ENCODE results near the gene PREPL. TPM values are rescaled to one million over a fixed set of nuclear protein-coding genes. Genes with fewer than 3 reads are reported as not detected.

PREPL gene
- total and polyA plus RNA-seq, 2 of the 8 experiments (the other 6 are each of a cell fraction or from before 2014, with no cell fraction given), result 13.6 to 38.9 TPM

- Histone ChIP-seq H2AFZ (ENCODE audit: low read length) (no peak overlapping the region), H2AK5ac (ENCODE audit: low read depth, low read length) (no peak overlapping the region), H3K9ac (replicated peaks in 1 of 4; ENCODE audit: extremely low read depth in 1 of 4, low read depth in 3 of 4, low read length in 3 of 4) (no peak overlapping the region), H3K18ac (ENCODE audit: extremely low read depth, low read length) (no peak overlapping the region), H3K9me3 (ENCODE audit: insufficient read depth in 2 of 2, low read depth in 1 of 2, low read length in 1 of 2) (no peaks in the 10 kb centered on the region), H3K14ac (ENCODE audit: insufficient read length) (no peak overlapping the region), H3K79me2 (ENCODE audit: control insufficient read depth in 1 of 2, insufficient read depth in 2 of 2, low read length in 2 of 2) (peaks cover 0 to 31% of the 10 kb centered on the region in 2 experiments; a peak in 2 of 4 replicates), H3K4me1 (replicated peaks in 1 of 4; ENCODE audit: control insufficient read depth in 3 of 4, insufficient read depth in 4 of 4, low read length in 3 of 4) (peaks cover 0 to 3% (median 3%) of the 10 kb centered on the region in 4 experiments; a peak in 3 of 7 replicates), H2BK12ac (ENCODE audit: low read depth, low read length) (no peak overlapping the region), H2BK20ac (ENCODE audit: low read length) (no peak overlapping the region), H2BK120ac (replicated peaks; ENCODE audit: low read depth, low read length) (no peak overlapping the region), H3K23me2 (ENCODE audit: low read depth, low read length) (peaks cover 11% of the 10 kb centered on the region), H3K27me3 (replicated peaks in 1 of 4; ENCODE audit: control insufficient read depth in 3 of 4, extremely low read depth in 1 of 4, insufficient read depth in 3 of 4, low read length in 3 of 4) (no peaks in the 10 kb centered on the region), H4K8ac (ENCODE audit: extremely low read depth, insufficient read depth, low read length) (no peak overlapping the region), H3K79me1 (ENCODE audit: low read depth, low read length) (no peaks in the 10 kb centered on the region), H3K4ac (replicated peaks; ENCODE audit: insufficient read length, low read depth, low read length) (no peak overlapping the region), H3K4me2 (ENCODE audit: insufficient read depth in 1 of 2, low read depth in 2 of 2, low read length in 2 of 2) (no peak overlapping the region), H2BK15ac (ENCODE audit: low read length) (no peak overlapping the region), H3K56ac (replicated peaks; ENCODE audit: insufficient read length, low read depth, low read length) (no peak overlapping the region), H3K23ac (ENCODE audit: insufficient read length) (no peak overlapping the region), H3K36me3 (ENCODE audit: control insufficient read depth in 2 of 4, insufficient read depth in 4 of 4, low read length in 3 of 4) (no peaks in the 10 kb centered on the region), H2BK5ac (ENCODE audit: low read depth, low read length) (no peak overlapping the region), H3K4me3 (ENCODE audit: extremely low read depth in 1 of 4, insufficient read depth in 2 of 4, low read depth in 3 of 4, low read length in 4 of 4) (no peak overlapping the region), H4K91ac (replicated peaks; ENCODE audit: insufficient read length, low read length) (no peak overlapping the region), H4K20me1 (replicated peaks in 1 of 2; ENCODE audit: control insufficient read depth in 1 of 2, insufficient read depth in 2 of 2, low read length in 2 of 2) (no peaks in the 10 kb centered on the region), H4K5ac (ENCODE audit: insufficient read length, low read depth, low read length) (no peak overlapping the region), H3K27ac (ENCODE audit: low read depth, low read length) (no peak overlapping the region)
- CTCF ChIA-PET (ENCODE audit: partially characterized antibody), result interaction anchor here (0.8 to 1.4 kb wide), 3 partner anchors 15 to 34 kb away, joined by 3 to 4 read pairs (median 3); no protein-coding TSS in a partner anchor
- POLR2A ChIA-PET (ENCODE audit: partially characterized antibody), result no interaction called here
- TF ChIP-seq ATF2 (IDR thresholded peaks at IDR 0.05; ENCODE audit: low read length) (no peak), EGR1 (IDR thresholded peaks at IDR 0.05; ENCODE audit: borderline replicate concordance, low read depth, low read length) (no peak), SIX5 (IDR thresholded peaks at IDR 0.05; ENCODE audit: low read depth, low read length) (no peak), BRCA1 (IDR thresholded peaks at IDR 0.05; ENCODE audit: low read depth, low read length) (no peak), E2F6 (IDR thresholded peaks at IDR 0.05) (no peak), TBP (IDR thresholded peaks at IDR 0.05; ENCODE audit: low read depth, low read length) (no peak), SRF (IDR thresholded peaks at IDR 0.05; ENCODE audit: low read depth, low read length) (no peak), RBBP5 (IDR thresholded peaks at IDR 0.05; ENCODE audit: borderline replicate concordance, low read depth, low read length) (no peak), SP2 (IDR thresholded peaks at IDR 0.05; ENCODE audit: low read length) (no peak)
- DNase-seq (ENCODE audit: low read depth in 1 of 2, low spot score in 2 of 2) (no peak), FAIRE-seq (no peak)
- WGBS, 2 experiments (ENCODE audit: extremely low coverage in 1 of 2, insufficient coverage in 1 of 2, insufficient read length in 1 of 2, insufficient replicate concordance in 2 of 2, low coverage in 1 of 2, low lambda C conversion rate in 2 of 2, missing lambda C conversion rate in 1 of 2), result 91% methylated on average over 3 of the region's 3 CpGs; no CpG with 5 or more reads in 1 of the 2 experiments
Measured at GRCh38 chr2:44358503-44358902, 2.8 kb downstream of the PREPL start.

Measured in H1 (cell line).